ENCODE results near the gene TJP3.

DNA sequence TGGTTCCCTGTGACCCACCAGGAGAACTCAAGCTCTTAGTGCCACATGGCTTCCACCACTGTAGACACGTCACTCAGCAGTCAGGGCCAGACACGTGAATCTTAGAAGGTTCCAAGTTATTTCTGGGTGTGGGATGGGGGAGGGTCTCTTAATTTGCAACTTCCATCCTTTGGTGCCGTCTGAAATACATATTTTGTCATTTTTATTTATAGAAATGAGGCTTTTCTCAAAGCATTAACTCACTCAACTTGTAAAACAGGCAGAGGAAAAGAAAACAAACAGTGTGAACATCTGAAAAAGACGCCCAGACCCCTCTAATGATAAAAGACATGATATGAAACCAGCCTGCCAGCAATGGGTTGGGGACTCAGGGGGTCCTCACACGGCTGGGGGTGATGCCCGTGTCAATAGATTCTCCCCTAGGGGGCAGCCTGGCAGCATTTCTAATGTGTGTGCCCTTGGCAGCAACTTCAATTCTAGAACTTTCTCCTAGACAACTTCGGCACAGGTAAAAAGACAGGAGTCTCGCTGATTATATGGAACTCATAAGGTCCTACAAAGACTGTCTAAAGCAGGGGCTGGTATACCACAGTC, 23.3 kb upstream of the TJP3 start:
- TF ChIP-seq, protein P1, sequence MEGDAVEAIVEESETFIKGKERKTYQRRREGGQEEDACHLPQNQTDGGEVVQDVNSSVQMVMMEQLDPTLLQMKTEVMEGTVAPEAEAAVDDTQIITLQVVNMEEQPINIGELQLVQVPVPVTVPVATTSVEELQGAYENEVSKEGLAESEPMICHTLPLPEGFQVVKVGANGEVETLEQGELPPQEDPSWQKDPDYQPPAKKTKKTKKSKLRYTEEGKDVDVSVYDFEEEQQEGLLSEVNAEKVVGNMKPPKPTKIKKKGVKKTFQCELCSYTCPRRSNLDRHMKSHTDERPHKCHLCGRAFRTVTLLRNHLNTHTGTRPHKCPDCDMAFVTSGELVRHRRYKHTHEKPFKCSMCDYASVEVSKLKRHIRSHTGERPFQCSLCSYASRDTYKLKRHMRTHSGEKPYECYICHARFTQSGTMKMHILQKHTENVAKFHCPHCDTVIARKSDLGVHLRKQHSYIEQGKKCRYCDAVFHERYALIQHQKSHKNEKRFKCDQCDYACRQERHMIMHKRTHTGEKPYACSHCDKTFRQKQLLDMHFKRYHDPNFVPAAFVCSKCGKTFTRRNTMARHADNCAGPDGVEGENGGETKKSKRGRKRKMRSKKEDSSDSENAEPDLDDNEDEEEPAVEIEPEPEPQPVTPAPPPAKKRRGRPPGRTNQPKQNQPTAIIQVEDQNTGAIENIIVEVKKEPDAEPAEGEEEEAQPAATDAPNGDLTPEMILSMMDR (conservative IDR thresholded peaks at IDR 0.05; ENCODE audit: low read depth, low read length) = no peak
- no peak for TF ChIP-seq EZH2 (IDR thresholded peaks at IDR 0.05; ENCODE audit: borderline replicate concordance, low read depth, low read length, poor library complexity, severe bottlenecking)
